GM10847 (cell line): ENCODE measurements around the gene DRD2.

Experiments used
- POLR2A ChIP-seq: IDR thresholded peaks from 2 replicates; pipeline ENCODE4 v1.6.1; 2011; ENCODE audit not compliant: insufficient read length; ENCODE audit errors: extremely low read depth

The DRD2 gene

GRCh38 chr11:113475160-113475761, at the start of gene DRD2:
Gene DRD2, minus strand, starts transcription at chr11:113475398. Its CDS starts 50,747 bp downstream, at chr11:113424651.
- TF ChIP-seq POLR2A = no peak

- TF ChIP-seq POLR2A = no peak
These were observed 46.7 kb upstream of the DRD2 start for GRCh38 chr11:113521737-113522517.

GRCh38 chr11:113519989-113520613, 44.9 kb upstream of the DRD2 start:
- no peak for TF ChIP-seq POLR2A

- no peak for TF ChIP-seq POLR2A
These were observed 43.7 kb upstream of the DRD2 start for GRCh38 chr11:113518716-113519495.

GRCh38 chr11:113517361-113517760, 42.2 kb upstream of the DRD2 start:
- no peak for TF ChIP-seq POLR2A

- TF ChIP-seq POLR2A = no peak
These were observed 39.7 kb upstream of the DRD2 start for GRCh38 chr11:113514856-113515255.

- TF ChIP-seq POLR2A = no peak
These were observed 32.1 kb upstream of the DRD2 start for GRCh38 chr11:113507341-113507740.

- TF ChIP-seq POLR2A = no peak
These were observed 31.7 kb upstream of the DRD2 start for GRCh38 chr11:113506893-113507292.

- no peak for TF ChIP-seq POLR2A
These were observed 31.3 kb upstream of the DRD2 start for GRCh38 chr11:113506461-113506860.

- TF ChIP-seq POLR2A = no peak
These were observed 30.6 kb upstream of the DRD2 start for GRCh38 chr11:113505541-113506375.

GRCh38 chr11:113505046-113505445, 29.8 kb upstream of the DRD2 start:
- no peak for TF ChIP-seq POLR2A

GRCh38 chr11:113504586-113504985, 29.4 kb upstream of the DRD2 start:
- TF ChIP-seq POLR2A = no peak

- no peak for TF ChIP-seq POLR2A
These were observed 28.9 kb upstream of the DRD2 start for GRCh38 chr11:113504071-113504470.

GRCh38 chr11:113497066-113497910, 22.1 kb upstream of the DRD2 start:
- TF ChIP-seq POLR2A = no peak
